22Rv1 (cell line): ENCODE measurements around the gene CRELD2.

Source experiments
- ZFX ChIP-seq: fragments of 450-650 bp; IDR thresholded peaks from 2 replicates; pipeline ENCODE4 v1.6.1; 2017; ENCODE audit warnings: antibody characterized with exemption, borderline replicate concordance
- TF ChIP-seq, protein P1 (sequence below): fragments of 450-650 bp; IDR thresholded peaks from 2 replicates; pipeline ENCODE4 v1.5.1; 2017; ENCODE audit warnings: mild to moderate bottlenecking

DNA sequence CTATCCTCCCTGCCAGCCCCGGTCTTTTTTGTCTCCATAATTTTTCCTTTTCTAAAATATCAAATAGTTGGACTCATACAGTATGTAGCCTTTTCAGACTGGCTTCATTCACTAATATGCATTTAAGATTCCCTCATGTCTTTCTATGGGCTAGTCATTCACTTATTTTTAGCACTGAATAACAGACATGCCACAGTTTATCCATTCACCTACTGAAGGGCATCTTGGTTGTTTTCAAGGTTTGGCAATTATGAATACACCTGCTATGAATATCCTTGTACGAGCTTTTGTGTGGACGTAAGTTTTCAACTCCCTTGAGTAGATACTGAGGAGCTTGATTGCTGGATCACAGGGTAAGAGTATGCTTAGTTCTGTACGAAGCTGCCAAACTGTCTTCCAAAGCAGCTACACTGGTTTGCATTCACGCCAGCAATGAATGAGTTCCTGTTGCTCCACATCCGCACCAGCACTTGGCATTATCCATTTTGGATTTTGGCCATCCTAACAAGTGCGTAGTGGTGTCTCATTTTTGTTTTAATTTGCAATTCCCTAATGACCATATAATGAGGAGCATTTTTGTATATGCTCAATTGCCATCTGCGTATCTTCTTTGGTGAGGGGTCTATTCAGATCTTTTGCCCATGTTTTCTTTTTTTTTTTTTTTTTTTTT, 21.3 kb upstream of the CRELD2 start:
- TF ChIP-seq, protein P1, sequence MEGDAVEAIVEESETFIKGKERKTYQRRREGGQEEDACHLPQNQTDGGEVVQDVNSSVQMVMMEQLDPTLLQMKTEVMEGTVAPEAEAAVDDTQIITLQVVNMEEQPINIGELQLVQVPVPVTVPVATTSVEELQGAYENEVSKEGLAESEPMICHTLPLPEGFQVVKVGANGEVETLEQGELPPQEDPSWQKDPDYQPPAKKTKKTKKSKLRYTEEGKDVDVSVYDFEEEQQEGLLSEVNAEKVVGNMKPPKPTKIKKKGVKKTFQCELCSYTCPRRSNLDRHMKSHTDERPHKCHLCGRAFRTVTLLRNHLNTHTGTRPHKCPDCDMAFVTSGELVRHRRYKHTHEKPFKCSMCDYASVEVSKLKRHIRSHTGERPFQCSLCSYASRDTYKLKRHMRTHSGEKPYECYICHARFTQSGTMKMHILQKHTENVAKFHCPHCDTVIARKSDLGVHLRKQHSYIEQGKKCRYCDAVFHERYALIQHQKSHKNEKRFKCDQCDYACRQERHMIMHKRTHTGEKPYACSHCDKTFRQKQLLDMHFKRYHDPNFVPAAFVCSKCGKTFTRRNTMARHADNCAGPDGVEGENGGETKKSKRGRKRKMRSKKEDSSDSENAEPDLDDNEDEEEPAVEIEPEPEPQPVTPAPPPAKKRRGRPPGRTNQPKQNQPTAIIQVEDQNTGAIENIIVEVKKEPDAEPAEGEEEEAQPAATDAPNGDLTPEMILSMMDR: no peak
- no peak for TF ChIP-seq ZFX
